Activated naive CD8-positive, alpha-beta T cell (primary cell): ENCODE measurements around the gene STRBP.

Experiments
- H3K27ac Mint-ChIP-seq: one replicate; pipeline ENCODE4 v1.8.0; 2021; ENCODE audit warnings: mixed read lengths
- H3K27me3 Mint-ChIP-seq: one replicate; pipeline ENCODE4 v1.8.0; 2021; ENCODE audit warnings: mixed read lengths
- H3K36me3 Mint-ChIP-seq: one replicate; pipeline ENCODE4 v1.8.0; 2021; ENCODE audit warnings: mixed read lengths
- H3K4me1 Mint-ChIP-seq: one replicate; pipeline ENCODE4 v1.8.0; 2021; ENCODE audit warnings: low read depth, mixed read lengths
- H3K4me3 Mint-ChIP-seq: one replicate; pipeline ENCODE4 v1.8.0; 2021; ENCODE audit warnings: mild to moderate bottlenecking, mixed read lengths
- H3K9me3 Mint-ChIP-seq: one replicate; pipeline ENCODE4 v1.8.0; 2021; ENCODE audit warnings: low read depth, mixed read lengths

Gene STRBP

DNA sequence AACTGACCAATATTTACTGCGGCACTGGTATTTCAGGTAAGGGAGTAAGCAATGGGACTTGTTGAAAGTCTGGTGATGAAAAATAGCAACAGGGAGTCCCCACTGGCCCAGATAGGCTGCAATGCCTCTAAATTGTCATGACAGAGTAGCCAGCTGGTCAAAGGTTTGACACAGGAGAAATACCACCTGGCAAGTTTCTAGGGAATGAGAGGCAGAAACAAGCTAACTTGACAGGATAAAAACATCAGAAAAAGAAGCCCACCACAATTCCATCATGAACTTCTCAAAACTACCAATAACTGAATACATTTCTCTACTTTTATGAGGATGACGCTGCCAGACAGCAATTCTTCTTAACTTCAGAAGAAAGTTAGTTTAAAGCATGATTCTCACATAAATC is 99.8 kb downstream of the STRBP start:
- H3K27me3 Mint-ChIP-seq: no peaks in the 10 kb centered on the region
- H3K4me1 Mint-ChIP-seq: peaks cover 2% of the 10 kb centered on the region
- peaks cover 13% of the 10 kb centered on the region for H3K36me3 Mint-ChIP-seq
- no peaks in the 10 kb centered on the region for H3K9me3 Mint-ChIP-seq
- no peak overlapping the region for H3K4me3 Mint-ChIP-seq
- no peak overlapping the region for H3K27ac Mint-ChIP-seq

- Mint-ChIP-seq H3K4me1 (peaks cover 2% of the 10 kb centered on the region), H3K27ac (no peak overlapping the region), H3K9me3 (no peaks in the 10 kb centered on the region), H3K36me3 (peaks cover 8% of the 10 kb centered on the region), H3K4me3 (no peak overlapping the region), H3K27me3 (no peaks in the 10 kb centered on the region)
Observed at GRCh38 chr9:123167474-123167873, 100.9 kb downstream of the STRBP start.

- no peaks in the 10 kb centered on the region for H3K9me3 Mint-ChIP-seq
- H3K4me3 Mint-ChIP-seq: no peak overlapping the region
- H3K4me1 Mint-ChIP-seq: peaks cover 2% of the 10 kb centered on the region
- peaks cover 5% of the 10 kb centered on the region for H3K36me3 Mint-ChIP-seq
- H3K27me3 Mint-ChIP-seq: no peaks in the 10 kb centered on the region
- H3K27ac Mint-ChIP-seq: no peak overlapping the region
Observed at GRCh38 chr9:123165813-123166212, 102.6 kb downstream of the STRBP start.

GRCh38 chr9:123164285-123164684 is 104.1 kb downstream of the STRBP start:
- no peak overlapping the region for H3K27ac Mint-ChIP-seq
- H3K4me3 Mint-ChIP-seq: no peak overlapping the region
- no peaks in the 10 kb centered on the region for H3K9me3 Mint-ChIP-seq
- H3K27me3 Mint-ChIP-seq: no peaks in the 10 kb centered on the region
- H3K4me1 Mint-ChIP-seq: peaks cover 2% of the 10 kb centered on the region
- H3K36me3 Mint-ChIP-seq: peaks cover 5% of the 10 kb centered on the region

GRCh38 chr9:123162791-123163345 is 105.5 kb downstream of the STRBP start:
- H3K4me3 Mint-ChIP-seq: no peak overlapping the region
- H3K9me3 Mint-ChIP-seq: no peaks in the 10 kb centered on the region
- no peaks in the 10 kb centered on the region for H3K27me3 Mint-ChIP-seq
- peaks cover 8% of the 10 kb centered on the region for H3K36me3 Mint-ChIP-seq
- H3K27ac Mint-ChIP-seq: no peak overlapping the region
- no peaks in the 10 kb centered on the region for H3K4me1 Mint-ChIP-seq

GRCh38 chr9:123162360-123162759 is 106.0 kb downstream of the STRBP start:
- Mint-ChIP-seq H3K4me3 (no peak overlapping the region), H3K27ac (no peak overlapping the region), H3K9me3 (no peaks in the 10 kb centered on the region), H3K4me1 (no peaks in the 10 kb centered on the region), H3K27me3 (no peaks in the 10 kb centered on the region), H3K36me3 (peaks cover 12% of the 10 kb centered on the region)

- H3K9me3 Mint-ChIP-seq: no peaks in the 10 kb centered on the region
Observed at GRCh38 chr9:123157221-123157620, 111.2 kb downstream of the STRBP start.

GRCh38 chr9:123150708-123151503 is 117.5 kb downstream of the STRBP start:
- no peaks in the 10 kb centered on the region for H3K4me1 Mint-ChIP-seq
- H3K4me3 Mint-ChIP-seq: no peak overlapping the region
- peaks cover 15% of the 10 kb centered on the region for H3K36me3 Mint-ChIP-seq
- H3K27me3 Mint-ChIP-seq: no peaks in the 10 kb centered on the region
- no peak overlapping the region for H3K27ac Mint-ChIP-seq
- H3K9me3 Mint-ChIP-seq: no peaks in the 10 kb centered on the region

More at GRCh38 chr9:123157221-123157620, 111.2 kb downstream of the STRBP start:
- Mint-ChIP-seq H3K4me3 (no peak overlapping the region), H3K36me3 (peaks cover 10% of the 10 kb centered on the region), H3K27ac (no peak overlapping the region), H3K27me3 (no peaks in the 10 kb centered on the region), H3K4me1 (no peaks in the 10 kb centered on the region)

DNA sequence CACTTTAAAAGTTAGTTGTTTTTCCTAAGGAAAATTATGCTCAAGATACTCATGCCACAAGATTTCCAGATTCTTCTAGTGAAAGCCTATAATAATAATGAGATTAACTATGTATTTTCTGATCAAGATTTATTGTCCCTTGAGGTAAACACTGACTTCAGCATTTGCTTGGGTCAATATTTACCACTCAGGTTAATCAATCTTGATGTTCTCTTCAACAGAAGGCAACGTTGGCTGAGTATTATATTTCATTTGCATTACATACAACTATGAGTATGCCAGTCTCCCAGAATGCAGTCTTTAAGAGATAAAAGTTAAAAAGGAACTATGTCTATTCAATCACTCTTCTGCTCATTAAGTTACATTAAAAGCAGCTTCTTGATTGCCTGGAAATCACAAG is 119.3 kb downstream of the STRBP start:
- Mint-ChIP-seq H3K27ac (no peak overlapping the region), H3K4me3 (no peak overlapping the region), H3K27me3 (no peaks in the 10 kb centered on the region), H3K4me1 (no peaks in the 10 kb centered on the region), H3K36me3 (peaks cover 23% of the 10 kb centered on the region), H3K9me3 (no peaks in the 10 kb centered on the region)

DNA sequence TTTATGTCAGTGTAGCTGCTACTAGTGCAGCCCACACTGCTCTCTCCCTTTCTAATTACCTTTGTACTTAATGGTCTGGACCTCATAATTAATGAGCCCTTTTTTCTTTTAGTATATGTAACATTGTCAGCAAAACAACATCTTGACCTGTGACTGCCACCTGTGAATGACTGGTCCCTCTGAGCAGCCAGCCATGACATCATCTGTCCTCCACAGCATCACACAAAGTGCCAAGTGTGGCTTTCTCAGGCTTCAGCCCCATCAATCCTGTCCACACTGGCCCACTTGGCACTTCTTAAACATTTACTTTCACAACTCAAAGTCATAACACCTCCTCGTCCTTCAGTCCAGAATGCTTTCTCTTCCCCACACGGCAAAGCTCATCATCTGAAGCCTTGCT is 130.2 kb downstream of the STRBP start:
- H3K27ac Mint-ChIP-seq: no peak overlapping the region
- H3K4me1 Mint-ChIP-seq: no peaks in the 10 kb centered on the region
- no peaks in the 10 kb centered on the region for H3K9me3 Mint-ChIP-seq
- no peak overlapping the region for H3K4me3 Mint-ChIP-seq
- H3K27me3 Mint-ChIP-seq: no peaks in the 10 kb centered on the region
- peaks cover 20% of the 10 kb centered on the region for H3K36me3 Mint-ChIP-seq

- Mint-ChIP-seq H3K27ac (no peak overlapping the region), H3K36me3 (peaks cover 16% of the 10 kb centered on the region), H3K9me3 (no peaks in the 10 kb centered on the region), H3K4me1 (no peaks in the 10 kb centered on the region), H3K27me3 (no peaks in the 10 kb centered on the region), H3K4me3 (no peak overlapping the region)
Observed at GRCh38 chr9:123135430-123135829, 133.0 kb downstream of the STRBP start.

- Mint-ChIP-seq H3K4me1 (no peaks in the 10 kb centered on the region), H3K27me3 (no peaks in the 10 kb centered on the region), H3K36me3 (peaks cover 17% of the 10 kb centered on the region), H3K9me3 (no peaks in the 10 kb centered on the region), H3K27ac (no peak overlapping the region), H3K4me3 (no peak overlapping the region)
Observed at GRCh38 chr9:123132696-123133095, 135.7 kb downstream of the STRBP start.

GRCh38 chr9:123131993-123132392 is 136.4 kb downstream of the STRBP start:
- Mint-ChIP-seq H3K36me3 (peaks cover 16% of the 10 kb centered on the region), H3K27me3 (no peaks in the 10 kb centered on the region), H3K4me1 (no peaks in the 10 kb centered on the region), H3K9me3 (no peaks in the 10 kb centered on the region), H3K4me3 (no peak overlapping the region), H3K27ac (no peak overlapping the region)

- no peaks in the 10 kb centered on the region for H3K9me3 Mint-ChIP-seq
Observed at GRCh38 chr9:123131258-123131657, 137.1 kb downstream of the STRBP start.

GRCh38 chr9:123129423-123129822 is 139.0 kb downstream of the STRBP start:
- H3K27ac Mint-ChIP-seq: no peak overlapping the region
- no peak overlapping the region for H3K4me3 Mint-ChIP-seq
- no peaks in the 10 kb centered on the region for H3K9me3 Mint-ChIP-seq
- no peaks in the 10 kb centered on the region for H3K27me3 Mint-ChIP-seq
- no peaks in the 10 kb centered on the region for H3K4me1 Mint-ChIP-seq
- peaks cover 10% of the 10 kb centered on the region for H3K36me3 Mint-ChIP-seq

More at GRCh38 chr9:123131258-123131657, 137.1 kb downstream of the STRBP start:
- Mint-ChIP-seq H3K27ac (no peak overlapping the region), H3K4me1 (no peaks in the 10 kb centered on the region), H3K36me3 (peaks cover 14% of the 10 kb centered on the region), H3K27me3 (no peaks in the 10 kb centered on the region), H3K4me3 (no peak overlapping the region)

DNA sequence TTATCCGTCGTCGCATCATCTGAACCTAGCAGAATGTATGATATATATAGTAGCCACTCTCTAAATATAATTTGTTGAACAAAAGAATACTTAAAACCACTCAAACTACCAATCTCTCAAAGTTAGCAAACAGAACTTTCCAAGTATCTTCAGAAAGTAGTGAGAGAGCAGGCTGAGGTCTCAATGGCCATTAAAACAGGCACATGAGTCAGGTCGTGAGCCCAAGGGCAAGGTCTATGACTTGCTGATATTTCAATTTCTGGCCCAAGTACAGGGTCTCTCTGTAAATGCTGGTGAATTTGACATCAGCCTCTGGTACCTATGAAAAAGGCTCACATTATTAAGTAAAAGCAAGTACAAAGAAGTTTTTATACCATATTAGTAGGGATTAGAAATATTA is 139.8 kb downstream of the STRBP start:
- no peaks in the 10 kb centered on the region for H3K4me1 Mint-ChIP-seq

More for the DNA sequence above, 139.8 kb downstream of the STRBP start:
- no peak overlapping the region for H3K27ac Mint-ChIP-seq
- no peak overlapping the region for H3K4me3 Mint-ChIP-seq
- H3K36me3 Mint-ChIP-seq: peaks cover 8% of the 10 kb centered on the region
- no peaks in the 10 kb centered on the region for H3K27me3 Mint-ChIP-seq
- no peaks in the 10 kb centered on the region for H3K9me3 Mint-ChIP-seq
